ENCODE measurements around the gene CPT1C.

DNA sequence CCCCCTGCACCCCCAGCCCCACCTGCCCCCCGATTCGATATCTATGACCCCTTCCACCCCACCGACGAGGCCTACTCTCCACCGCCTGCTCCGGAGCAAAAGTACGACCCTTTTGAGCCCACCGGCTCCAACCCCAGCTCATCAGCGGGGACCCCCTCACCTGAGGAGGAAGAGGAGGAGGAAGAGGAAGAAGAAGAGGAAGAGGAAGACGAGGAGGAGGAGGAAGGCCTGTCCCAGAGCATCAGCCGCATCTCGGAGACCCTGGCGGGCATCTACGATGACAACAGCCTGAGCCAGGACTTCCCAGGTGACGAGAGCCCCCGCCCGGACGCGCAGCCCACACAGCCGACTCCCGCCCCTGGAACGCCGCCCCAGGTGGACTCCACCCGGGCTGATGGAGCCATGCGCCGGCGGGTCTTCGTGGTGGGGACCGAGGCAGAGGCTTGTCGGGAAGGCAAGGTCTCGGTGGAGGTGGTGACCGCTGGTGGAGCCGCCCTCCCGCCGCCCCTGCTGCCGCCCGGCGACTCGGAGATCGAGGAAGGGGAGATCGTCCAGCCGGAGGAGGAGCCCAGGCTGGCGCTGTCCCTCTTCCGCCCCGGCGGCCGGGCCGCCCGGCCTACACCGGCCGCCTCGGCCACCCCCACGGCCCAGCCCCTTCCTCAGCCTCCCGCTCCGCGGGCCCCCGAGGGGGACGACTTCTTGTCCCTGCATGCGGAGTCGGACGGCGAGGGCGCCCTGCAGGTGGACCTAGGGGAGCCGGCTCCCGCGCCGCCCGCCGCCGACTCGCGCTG lies 39.7 kb upstream of the CPT1C start:
- TF ChIP-seq CTCF (IDR thresholded peaks at IDR 0.05) (no peak), POLR2A (IDR thresholded peaks at IDR 0.05) (no peak)
